Stimulated activated CD4-positive, alpha-beta T cell treated with anti-CD3 and anti-CD28 coated beads, TNF-alpha, amount 100 ng/mL, for 24 hours (primary cell): ENCODE results near the gene GATAD2A.
"Not testable (repeated sequence)": the region's sequence is repeated elsewhere in the genome, so short reads cannot be mapped to it uniquely, and the experiment has no call there.

Source experiments
- DNase-seq, 3 experiments: peaks; one replicate each; pipeline ENCODE4 v3.0.0-alpha.2; 2020; ENCODE audit warnings: low read depth in 3 of 3

GATAD2A gene

DNA sequence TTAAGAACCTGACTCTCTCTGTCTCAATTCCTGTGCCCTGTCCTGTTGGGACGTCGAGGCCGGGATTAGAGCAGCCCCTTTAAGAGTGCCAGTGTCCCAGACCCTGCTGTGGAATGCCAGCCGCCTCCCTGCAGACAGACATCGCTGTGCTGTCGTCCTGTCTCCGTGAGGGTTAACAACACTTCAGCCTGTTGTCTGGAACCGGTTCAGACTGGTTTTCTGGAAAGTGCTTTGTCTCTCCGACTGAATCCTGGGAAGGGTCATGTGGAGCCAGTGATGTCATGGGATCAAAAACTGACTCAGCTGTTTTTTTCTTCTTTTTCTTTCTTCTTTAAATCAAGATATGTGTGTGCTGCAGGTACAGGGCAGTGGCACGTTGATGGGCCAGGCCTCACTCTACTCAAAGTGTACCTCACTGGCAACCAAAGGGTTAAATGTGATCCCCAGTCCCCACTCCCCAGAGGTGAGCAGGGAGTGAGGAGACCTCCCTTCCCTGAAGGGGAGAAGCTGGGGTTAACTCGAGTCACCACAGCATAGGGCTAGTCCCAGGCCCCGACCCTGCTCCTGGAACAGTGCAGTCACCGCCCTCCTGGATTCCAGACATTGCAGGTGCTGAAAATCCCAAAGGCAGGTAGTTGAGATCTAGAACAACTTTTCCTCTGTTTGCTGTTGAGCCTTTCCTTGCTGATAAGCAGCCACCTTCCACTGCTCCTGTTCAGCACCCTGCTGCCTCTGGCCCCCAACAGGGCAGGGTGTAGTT, 59.0 kb downstream of the GATAD2A start:
- no peak for DNase-seq

GRCh38 chr19:19465436-19466070, 60.1 kb downstream of the GATAD2A start:
- no peak for DNase-seq

- DNase-seq = no peak
Measured at GRCh38 chr19:19466201-19466600, 60.7 kb downstream of the GATAD2A start.

DNA sequence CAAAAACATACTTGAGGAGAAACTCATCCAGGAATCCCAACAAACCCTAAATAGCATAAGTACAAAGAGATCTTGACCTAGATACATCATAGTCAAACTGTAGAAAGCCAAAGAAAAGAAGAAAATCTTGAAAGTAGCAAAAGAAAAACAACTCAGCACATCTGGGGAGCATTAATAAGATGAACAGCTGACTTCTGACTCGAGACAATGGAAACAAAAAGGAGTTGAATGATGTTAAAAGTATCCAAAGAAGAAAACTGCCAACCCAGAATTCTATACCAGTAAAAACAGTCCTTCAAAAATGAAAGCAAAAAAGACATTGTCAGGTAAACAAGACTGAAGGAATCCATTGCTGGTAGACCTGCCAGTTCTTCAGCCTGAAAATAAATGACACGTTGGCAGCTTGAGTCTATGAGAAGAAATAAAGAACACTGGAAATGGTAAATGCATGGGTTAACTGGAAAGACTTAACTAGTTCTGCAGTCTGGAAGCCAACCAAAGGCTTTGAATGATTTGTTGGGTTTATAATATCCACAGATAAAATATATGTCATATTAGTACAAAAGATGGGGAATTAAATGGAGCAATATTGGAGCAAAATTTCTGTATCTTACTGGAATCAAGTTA, 63.1 kb downstream of the GATAD2A start:
- no peak for DNase-seq

DNA sequence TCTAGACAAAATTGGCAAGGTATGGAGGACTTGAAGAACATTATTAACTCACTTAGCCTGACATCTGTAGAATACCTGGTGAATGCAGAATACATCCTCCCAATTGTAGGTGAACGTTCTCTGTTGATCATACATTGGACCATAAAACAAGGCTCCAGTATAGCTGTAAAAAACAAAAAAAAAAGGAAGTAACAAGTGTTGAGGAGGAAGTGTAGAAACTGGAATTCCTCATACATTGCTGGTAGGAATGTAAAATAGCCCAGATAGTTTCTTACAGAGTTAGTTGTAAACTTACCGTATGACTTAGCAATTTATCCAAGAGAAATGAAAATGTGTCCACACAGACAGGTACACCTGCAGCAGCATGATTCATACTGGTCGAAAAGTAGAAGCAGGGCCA, 65.1 kb downstream of the GATAD2A start:
- no peak for DNase-seq

DNA sequence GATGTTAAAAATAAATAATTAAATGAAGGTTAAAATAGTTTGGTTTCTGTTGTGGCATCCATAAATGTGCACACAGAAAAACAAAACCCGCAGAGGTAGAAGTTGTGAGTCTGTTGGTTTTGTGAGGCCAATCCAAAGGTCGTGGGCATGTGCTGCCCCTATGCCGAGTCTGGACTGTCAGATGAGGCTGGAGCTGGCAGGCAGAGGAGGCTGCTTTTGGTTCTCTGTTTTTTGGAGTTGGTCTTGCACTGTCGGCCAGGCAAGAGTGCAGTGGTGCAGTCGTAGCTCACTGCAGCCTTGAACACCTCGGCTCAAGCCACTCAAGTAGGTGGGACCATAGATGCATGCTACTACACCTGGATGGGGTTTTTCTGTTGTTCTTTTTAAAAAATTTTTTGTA, 66.2 kb downstream of the GATAD2A start:
- DNase-seq = no peak

- DNase-seq = not testable (repeated sequence)
Measured at GRCh38 chr19:19472106-19472505, 66.6 kb downstream of the GATAD2A start.

DNA sequence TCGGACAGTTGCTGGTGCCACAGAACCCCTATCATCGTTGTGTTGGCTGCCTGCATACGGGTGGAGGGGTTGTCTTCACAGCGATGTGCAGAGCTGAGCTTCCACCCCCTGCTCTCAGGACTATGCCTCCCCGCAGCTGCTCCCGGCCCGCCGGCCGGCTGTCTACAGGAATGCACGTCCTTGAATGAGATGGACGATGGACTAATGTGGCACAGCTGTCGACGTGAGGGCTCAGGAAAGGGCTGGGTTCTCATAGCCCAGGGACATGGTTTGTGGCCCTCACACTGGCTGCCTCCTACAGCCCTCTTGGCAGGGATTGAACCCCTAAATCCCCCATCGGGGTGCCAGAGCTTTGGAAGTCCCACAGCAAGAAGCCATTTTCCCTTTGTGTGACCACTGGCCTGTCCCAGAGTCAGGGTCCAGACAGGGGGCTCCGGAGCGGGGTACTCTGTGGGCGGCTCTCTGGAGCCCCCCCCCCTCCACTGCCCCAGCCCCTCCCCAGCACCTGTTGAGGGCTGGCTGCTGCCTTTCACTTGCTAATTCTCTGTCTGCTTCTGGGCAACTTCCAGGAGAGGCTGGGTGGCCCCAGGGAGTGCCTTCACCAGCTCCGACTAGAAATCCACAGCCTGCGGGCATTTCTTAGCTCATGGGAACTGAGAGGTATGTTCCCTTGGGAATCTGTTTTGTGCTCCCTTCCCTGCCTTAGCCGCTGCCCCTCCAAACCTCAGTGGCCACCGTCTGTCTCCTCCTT, 69.7 kb downstream of the GATAD2A start:
- no peak for DNase-seq

DNA sequence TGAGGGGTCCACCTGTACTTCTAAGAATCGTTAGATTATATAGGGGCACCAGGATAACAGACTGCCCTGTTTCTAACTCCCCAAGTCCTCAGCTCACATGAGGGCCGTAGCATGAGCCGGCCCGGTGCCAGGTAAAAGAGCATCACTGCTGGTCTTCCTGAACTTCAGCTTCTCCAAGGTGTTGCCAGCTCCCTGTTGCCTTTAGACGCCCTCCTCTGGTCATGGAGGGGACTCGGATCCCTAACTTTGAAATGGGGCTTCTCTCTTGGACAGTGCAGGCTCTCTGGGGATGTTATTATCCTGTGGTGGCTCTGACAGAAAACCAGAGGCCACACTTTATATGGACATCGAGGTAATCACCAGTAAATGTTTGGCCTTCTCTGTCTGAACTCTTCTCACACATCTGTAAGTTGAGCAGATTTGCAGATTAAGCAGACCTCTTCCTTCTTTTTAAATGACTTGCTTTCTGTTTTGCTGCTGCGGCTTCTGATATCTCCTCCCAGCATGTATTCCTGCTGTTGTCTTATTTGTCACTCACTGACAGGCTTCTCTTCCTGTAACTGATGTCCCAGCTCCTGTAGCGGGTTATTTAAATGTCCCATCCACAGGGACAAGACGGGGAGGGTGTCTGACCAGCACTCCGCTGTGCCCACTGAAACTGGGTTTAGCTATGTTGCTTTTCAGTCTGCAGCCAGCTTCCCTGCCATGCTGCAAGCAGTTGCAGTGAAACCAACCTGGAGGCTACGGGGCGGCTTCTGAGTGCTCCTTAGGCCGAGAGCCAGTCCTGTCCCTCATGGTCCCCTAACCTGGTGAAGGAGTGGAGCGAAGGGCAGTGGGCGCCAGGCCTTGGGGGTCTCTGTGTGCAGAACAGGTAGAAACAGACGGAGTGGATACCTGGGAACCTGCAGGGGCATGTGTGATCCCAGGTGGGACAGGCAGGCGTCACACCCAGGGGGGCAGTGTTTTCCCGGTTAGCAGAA, 70.7 kb downstream of the GATAD2A start:
- DNase-seq = no peak

DNA sequence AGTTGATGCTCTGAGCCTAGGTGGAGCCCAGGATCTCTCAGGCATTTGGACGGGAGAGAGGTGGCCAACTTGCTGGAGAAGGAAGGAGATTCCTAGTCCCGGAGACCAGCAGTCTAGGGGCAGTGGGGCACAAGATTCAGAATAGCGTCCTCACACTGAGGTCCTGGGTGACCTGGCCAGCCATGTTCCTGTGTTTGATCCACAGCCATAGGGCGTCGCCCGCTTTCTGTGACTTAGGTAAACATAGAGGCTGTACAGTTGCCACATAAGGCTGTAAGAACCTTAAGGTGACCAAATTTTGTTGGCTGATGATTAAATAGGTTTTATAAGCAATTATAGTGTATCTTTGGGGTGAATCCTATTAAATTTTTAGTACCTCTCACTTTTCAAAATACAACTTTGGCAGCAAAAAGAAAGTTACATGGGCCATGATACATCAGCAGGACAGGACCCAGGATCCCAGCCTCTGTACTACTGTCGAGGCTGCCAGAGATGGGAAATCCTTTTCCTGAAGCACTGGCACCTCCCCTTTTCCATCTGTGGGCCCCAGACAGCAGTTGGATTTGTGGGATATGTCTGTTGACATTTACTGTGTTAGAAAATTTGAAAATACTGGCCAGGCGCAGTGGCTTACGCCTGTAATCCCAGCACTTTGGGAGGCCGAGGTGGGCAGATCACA, 72.4 kb downstream of the GATAD2A start:
- no peak for DNase-seq

DNA sequence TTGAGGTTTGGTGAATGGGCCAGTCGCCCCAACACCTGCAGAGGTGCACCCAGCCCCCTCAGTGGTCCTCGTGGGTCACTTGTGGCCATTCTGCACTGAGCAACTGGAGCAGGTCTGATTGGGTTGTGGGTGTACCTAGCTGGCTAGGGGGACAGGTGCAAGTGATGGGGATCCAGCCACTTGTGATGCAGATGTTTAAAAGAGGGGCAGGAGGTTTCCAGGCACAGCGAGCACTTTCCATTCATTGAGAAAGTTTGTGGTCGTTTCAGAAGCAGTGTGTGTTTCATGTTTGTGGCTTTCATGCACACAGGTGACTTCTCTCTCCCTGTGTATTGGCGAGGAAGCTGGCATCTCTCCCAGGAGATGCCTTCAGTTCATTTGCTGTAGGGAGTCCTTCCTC, 75.2 kb downstream of the GATAD2A start:
- DNase-seq = no peak

DNA sequence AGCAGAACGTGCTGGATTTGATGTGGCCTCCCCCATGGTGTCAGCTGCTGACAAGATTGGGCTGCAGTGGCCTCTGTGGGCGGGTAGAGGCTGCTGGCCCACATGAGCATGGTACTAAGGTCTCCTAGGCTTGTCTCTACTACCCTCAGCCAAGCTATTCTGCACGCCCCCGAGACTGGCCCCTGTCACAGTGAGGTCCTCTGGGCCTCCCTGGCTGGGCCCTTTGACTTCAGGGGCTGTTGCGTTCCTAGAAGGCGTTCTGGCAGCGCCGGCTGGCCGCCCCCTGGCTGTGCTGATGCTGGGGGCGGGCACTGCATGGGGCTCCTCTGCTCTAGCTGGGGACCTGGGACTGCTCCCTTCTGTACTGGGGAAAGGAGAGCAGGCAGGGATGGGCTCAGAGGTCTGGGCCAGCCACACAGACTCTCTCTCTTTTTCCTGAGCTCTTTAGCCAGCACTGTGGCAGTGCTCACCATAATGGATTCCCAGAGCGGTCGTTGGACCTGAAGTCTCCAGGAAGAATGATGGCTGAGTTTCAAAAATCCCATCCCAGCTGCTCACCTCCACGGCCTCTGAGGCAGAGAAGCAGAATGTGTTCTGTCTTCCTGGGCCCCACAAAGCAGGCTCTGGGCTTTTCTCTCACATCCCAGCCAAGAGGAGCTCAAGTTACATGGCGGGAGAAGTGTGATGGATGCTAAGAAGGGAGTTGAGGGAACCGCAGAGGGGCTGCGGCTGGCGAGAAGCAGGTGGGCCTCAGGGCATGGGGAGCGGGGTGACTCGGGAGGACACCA, 77.5 kb downstream of the GATAD2A start:
- no peak for DNase-seq

DNA sequence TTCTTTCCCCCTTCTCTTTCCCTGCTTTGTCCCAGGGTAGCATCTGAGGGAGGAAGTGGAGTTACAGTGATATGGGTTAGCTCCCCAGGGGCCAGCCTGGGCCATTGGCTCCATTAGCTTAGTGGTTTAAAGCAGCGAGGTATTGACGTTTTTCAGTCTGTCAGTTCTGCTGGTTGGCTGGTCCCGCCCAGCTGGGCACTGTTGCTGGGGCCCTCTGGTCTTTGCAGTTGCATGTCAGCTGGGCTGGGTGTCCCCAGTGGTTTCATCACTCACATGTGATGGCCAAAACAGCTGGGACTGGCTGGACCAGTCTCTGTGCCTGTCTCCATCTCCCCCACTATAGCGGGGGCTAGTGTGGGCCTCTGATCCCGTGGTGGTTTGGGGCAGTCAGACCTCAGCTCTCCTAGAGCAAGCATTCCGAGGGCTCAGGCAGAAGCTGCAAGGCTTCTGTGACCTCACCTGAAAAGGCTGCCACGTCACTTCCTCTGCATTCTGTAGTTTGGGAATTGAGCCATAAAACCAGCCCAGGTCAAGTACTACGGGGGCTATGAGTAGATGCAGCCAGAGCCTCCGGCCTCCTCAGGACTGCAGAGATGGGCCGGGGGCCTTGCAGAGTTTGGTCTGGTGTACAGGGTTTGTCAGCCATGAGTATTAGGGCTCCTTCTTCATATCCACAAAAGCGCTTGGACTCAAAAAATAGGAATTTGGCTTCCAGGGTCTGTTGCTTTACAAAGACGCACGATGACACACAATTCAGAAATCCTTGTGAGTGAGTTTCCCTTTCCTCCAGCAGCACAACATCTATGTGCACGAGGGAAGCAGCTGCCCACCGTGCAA, 79.9 kb downstream of the GATAD2A start:
- DNase-seq = no peak

GRCh38 chr19:19485998-19486290, 80.5 kb downstream of the GATAD2A start:
- no peak for DNase-seq

DNA sequence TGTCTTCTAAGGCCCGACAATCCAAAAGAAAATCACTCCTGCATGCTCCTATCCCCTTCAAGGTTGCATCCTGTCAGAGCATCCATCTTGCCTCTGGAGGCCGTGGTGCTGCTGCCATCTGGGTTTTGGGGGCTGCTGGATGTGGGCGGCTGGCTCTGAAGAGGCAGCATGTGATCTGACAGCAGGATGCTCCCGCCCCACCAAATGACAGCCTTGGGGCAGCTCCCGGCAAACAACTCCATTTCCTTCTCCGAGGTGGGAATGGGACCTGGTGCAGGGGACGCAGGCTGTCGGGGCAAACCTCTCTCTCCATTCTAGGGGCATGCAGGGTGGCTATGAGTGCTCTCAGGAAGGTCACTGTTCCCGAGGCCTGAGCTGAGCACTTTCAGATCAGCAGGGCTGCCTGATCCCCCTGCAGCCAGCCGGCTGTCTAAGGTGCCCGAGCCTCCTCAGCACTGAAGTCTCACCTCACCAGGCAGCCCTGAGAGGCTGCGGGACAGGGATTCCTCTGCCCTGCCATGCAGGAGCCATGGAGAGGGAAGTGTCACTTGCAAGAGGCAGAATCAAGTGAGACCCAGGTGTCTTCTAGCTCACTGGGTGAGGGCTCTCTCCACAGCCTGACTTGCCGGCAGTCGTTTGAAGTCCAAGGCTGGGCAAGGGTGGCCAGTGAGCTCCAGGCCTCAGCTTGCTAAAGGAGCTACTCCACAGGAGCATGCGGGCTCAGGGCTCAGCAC, 81.0 kb downstream of the GATAD2A start:
- DNase-seq = no peak

DNA sequence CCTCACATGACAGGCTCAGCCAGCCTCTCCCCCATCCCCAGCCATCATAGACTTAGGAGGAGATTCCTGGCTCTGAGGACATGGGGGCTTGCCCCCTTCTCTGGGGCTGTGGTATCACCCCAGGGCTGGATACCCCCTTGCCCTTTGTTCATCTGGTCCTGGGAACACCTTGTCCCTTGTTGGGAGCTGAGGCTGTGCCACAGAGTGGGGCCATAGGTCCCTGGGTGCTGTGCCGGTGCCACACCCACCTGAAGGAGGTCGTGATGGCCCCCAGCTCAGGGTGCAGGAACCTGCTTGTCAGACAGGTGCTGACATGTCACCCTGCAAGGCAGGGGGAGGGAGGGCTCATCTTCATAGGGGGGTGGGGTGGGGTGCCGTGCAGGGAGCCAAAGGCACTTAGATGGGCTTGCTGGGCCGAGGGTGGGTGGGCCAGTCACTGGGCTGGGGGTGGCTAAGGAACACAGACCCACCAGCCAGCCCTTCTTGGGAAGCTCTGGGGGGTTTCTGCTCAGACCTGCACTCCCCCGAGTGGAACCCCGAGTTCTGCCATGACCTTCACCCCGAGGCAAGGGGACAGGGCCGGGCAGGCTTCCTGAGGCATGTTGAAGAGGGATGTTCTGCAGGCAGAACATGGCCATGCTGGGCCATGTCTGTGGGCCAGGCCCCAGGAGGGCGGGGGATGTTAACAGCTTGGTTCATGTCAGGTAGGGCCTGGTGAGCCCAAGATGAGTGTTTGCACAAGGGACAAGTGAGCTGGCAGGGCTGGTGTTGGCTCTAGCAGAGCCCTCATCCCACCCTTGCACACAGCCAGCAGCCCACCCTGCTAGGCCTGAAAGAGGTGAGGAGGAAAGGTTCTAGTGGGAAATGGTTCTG, 81.8 kb downstream of the GATAD2A start:
- no peak for DNase-seq
